H9 (cell line): Measurements from ENCODE around the gene DHRSX. TPM values are rescaled to one million over a fixed set of nuclear protein-coding genes. Genes with fewer than 3 reads are reported as not detected.
"Not testable (repeated sequence)": the region's sequence is repeated elsewhere in the genome, so short reads cannot be mapped to it uniquely, and the experiment has no call there.

Experiments
- DNase-seq: peaks from one replicate; pipeline ENCODE4 v3.0.0-alpha.2; 2017
- H2AFZ ChIP-seq: one replicate; pipeline ENCODE4 v1.6.1; 2013; ENCODE audit warnings: mild to moderate bottlenecking, low read length, control low read depth, moderate library complexity
- H2AK5ac ChIP-seq: 2 replicates; pipeline ENCODE4 v1.6.1; 2013; ENCODE audit warnings: low read length, control low read depth, mixed read lengths; ENCODE audit not compliant: insufficient read length
- H2BK120ac ChIP-seq: one replicate; pipeline ENCODE4 v1.6.1; 2013; ENCODE audit warnings: low read depth, mild to moderate bottlenecking, low read length, control low read depth, inconsistent platforms; ENCODE audit not compliant: poor library complexity, severe bottlenecking
- H2BK12ac ChIP-seq: 2 replicates; pipeline ENCODE4 v1.6.1; 2013; ENCODE audit warnings: low read length, control low read depth, mixed read lengths, low read depth; ENCODE audit not compliant: insufficient read length
- H2BK15ac ChIP-seq: 2 replicates; pipeline ENCODE4 v1.6.1; 2013; ENCODE audit warnings: low read depth, low read length, control low read depth
- H2BK20ac ChIP-seq: one replicate; pipeline ENCODE4 v1.6.1; 2013; ENCODE audit warnings: low read depth, mild to moderate bottlenecking, low read length, control low read depth, inconsistent platforms; ENCODE audit not compliant: poor library complexity, severe bottlenecking
- H2BK5ac ChIP-seq: 2 replicates; pipeline ENCODE4 v1.6.1; 2013; ENCODE audit warnings: low read length, control low read depth, mixed read lengths; ENCODE audit not compliant: insufficient read length
- H3K14ac ChIP-seq: 2 replicates; pipeline ENCODE4 v1.6.1; 2013; ENCODE audit warnings: low read length, control low read depth; ENCODE audit not compliant: insufficient read depth
- H3K18ac ChIP-seq: 2 replicates; pipeline ENCODE4 v1.6.1; 2013; ENCODE audit warnings: low read depth, mild to moderate bottlenecking, mixed read lengths, low read length, control low read depth; ENCODE audit not compliant: insufficient read length
- H3K23ac ChIP-seq: 2 replicates; pipeline ENCODE4 v1.6.1; 2013; ENCODE audit warnings: low read length, control low read depth, mixed read lengths, low read depth; ENCODE audit not compliant: insufficient read length
- H3K23me2 ChIP-seq: 2 replicates; pipeline ENCODE4 v1.6.1; 2013; ENCODE audit warnings: low read depth, mild to moderate bottlenecking, mixed read lengths, low read length, control low read depth; ENCODE audit not compliant: insufficient read length, poor library complexity, severe bottlenecking
- H3K27ac ChIP-seq: 2 replicates; pipeline ENCODE4 v1.5.1; 2013; ENCODE audit warnings: low read length, control low read depth, mixed read lengths, low read depth; ENCODE audit not compliant: insufficient read length
- H3K27me3 ChIP-seq: 2 replicates; pipeline ENCODE4 v1.6.1; 2013; ENCODE audit warnings: low read length, control low read depth, inconsistent platforms; ENCODE audit not compliant: insufficient read depth
- H3K4ac ChIP-seq: 2 replicates; pipeline ENCODE4 v1.6.1; 2013; ENCODE audit warnings: low read depth, mild to moderate bottlenecking, control low read depth, inconsistent platforms, low read length, moderate library complexity
- H3K4me1 ChIP-seq: 2 replicates; pipeline ENCODE4 v1.6.1; 2013; ENCODE audit warnings: low read length, control low read depth, inconsistent platforms; ENCODE audit not compliant: insufficient read depth
- H3K4me2 ChIP-seq: 2 replicates; pipeline ENCODE4 v1.6.1; 2013; ENCODE audit warnings: low read length, control low read depth, mixed read lengths; ENCODE audit not compliant: insufficient read length, insufficient read depth
- H3K56ac ChIP-seq: 2 replicates; pipeline ENCODE4 v1.6.1; 2013; ENCODE audit warnings: low read depth, mild to moderate bottlenecking, mixed read lengths, low read length, control low read depth; ENCODE audit not compliant: insufficient read length
- H3K79me1 ChIP-seq: 2 replicates; pipeline ENCODE4 v1.6.1; 2013; ENCODE audit warnings: low read depth, mild to moderate bottlenecking, moderate library complexity, low read length, control low read depth, inconsistent platforms; ENCODE audit not compliant: insufficient read depth, poor library complexity, severe bottlenecking
- H3K79me2 ChIP-seq: 2 replicates; pipeline ENCODE4 v1.6.1; 2013; ENCODE audit warnings: low read length, control low read depth, inconsistent platforms; ENCODE audit not compliant: insufficient read depth
- H3K9ac ChIP-seq: 2 replicates; pipeline ENCODE4 v1.6.1; 2013; ENCODE audit warnings: low read length, control low read depth, mixed read lengths; ENCODE audit not compliant: insufficient read length; ENCODE audit errors: extremely low read depth
- H3K9me3 ChIP-seq: one replicate; pipeline ENCODE4 v1.6.1; 2013; ENCODE audit warnings: low read depth, low read length, inconsistent platforms; ENCODE audit not compliant: control insufficient read depth
- H3T11ph ChIP-seq: one replicate; pipeline ENCODE4 v1.6.1; 2013; ENCODE audit warnings: mild to moderate bottlenecking, low read length, control low read depth, inconsistent platforms
- H4K20me1 ChIP-seq: one replicate; pipeline ENCODE4 v1.6.1; 2013; ENCODE audit not compliant: control insufficient read depth, insufficient read length, insufficient read depth
- H4K5ac ChIP-seq: 2 replicates; pipeline ENCODE4 v1.6.1; 2013; ENCODE audit warnings: low read depth, mild to moderate bottlenecking, mixed read lengths, low read length, control low read depth; ENCODE audit not compliant: insufficient read length
- H4K8ac ChIP-seq: replicated peaks from 2 replicates; pipeline ENCODE4 v1.6.1; 2013; ENCODE audit warnings: low read length, control low read depth, mixed read lengths, low read depth; ENCODE audit not compliant: insufficient read length
- H4K91ac ChIP-seq: 2 replicates; pipeline ENCODE4 v1.6.1; 2013; ENCODE audit warnings: low read depth, mild to moderate bottlenecking, moderate library complexity, mixed read lengths, low read length, control low read depth; ENCODE audit not compliant: insufficient read length
- H3K27ac Mint-ChIP-seq, 3 experiments: 2 replicates in 2 of 3; 3 replicates in 1 of 3; pipeline ENCODE4 v1.8.0; 2020 to 2021; ENCODE audit warnings: mixed read lengths in 3 of 3, mild to moderate bottlenecking in 1 of 3, moderate library complexity in 1 of 3
- H3K27me3 Mint-ChIP-seq: 2 replicates; pipeline ENCODE4 v1.8.0; 2021; ENCODE audit warnings: low read depth, mild to moderate bottlenecking, moderate library complexity, mixed read lengths
- H3K36me3 Mint-ChIP-seq, 3 experiments: 2 replicates in 2 of 3; 3 replicates in 1 of 3; pipeline ENCODE4 v1.8.0; 2020 to 2021; ENCODE audit warnings: low read depth in 3 of 3, mixed read lengths in 3 of 3; ENCODE audit not compliant: insufficient read depth in 1 of 3
- H3K4me1 Mint-ChIP-seq, 2 experiments: 2 replicates each; pipeline ENCODE4 v1.8.0; 2020; ENCODE audit warnings: mixed read lengths in 2 of 2
- H3K4me3 Mint-ChIP-seq, 2 experiments: 2 replicates in 1 of 2; 3 replicates in 1 of 2; pipeline ENCODE4 v1.8.0; 2020 to 2021; ENCODE audit warnings: mild to moderate bottlenecking in 2 of 2, mixed read lengths in 2 of 2, moderate library complexity in 1 of 2
- H3K9me3 Mint-ChIP-seq, 2 experiments: 2 replicates in 1 of 2; 3 replicates in 1 of 2; pipeline ENCODE4 v1.8.0; 2020; ENCODE audit warnings: mild to moderate bottlenecking in 2 of 2, mixed read lengths in 2 of 2, moderate library complexity in 1 of 2
- WGBS: extraction: QIAGEN DNeasy Blood & Tissue Kit; methylation state at CpG from one replicate; pipeline ENCODE4 v1.1.7; 2013; ENCODE audit warnings: missing lambda C conversion rate, low lambda C conversion rate, mixed read lengths; ENCODE audit not compliant: insufficient read length; ENCODE audit errors: extremely low coverage; 5-methylcytosine and 5-hydroxymethylcytosine counted together
- total RNA-seq: library from RNA; stranded (reverse); gene quantifications from 2 replicates; pipeline ENCODE4 v1.2.1, GENCODE V29; 2021
- TF ChIP-seq, protein P1 (sequence below): fragments of 200-600 bp; sonication (generic); conservative IDR thresholded peaks from 3 replicates; pipeline ENCODE4 v1.8.0; 2021; ENCODE audit warnings: antibody characterized with exemption, mild to moderate bottlenecking

Gene DHRSX
- total RNA-seq, 1 experiment from 2014 or later, result 44.0 TPM

DNA sequence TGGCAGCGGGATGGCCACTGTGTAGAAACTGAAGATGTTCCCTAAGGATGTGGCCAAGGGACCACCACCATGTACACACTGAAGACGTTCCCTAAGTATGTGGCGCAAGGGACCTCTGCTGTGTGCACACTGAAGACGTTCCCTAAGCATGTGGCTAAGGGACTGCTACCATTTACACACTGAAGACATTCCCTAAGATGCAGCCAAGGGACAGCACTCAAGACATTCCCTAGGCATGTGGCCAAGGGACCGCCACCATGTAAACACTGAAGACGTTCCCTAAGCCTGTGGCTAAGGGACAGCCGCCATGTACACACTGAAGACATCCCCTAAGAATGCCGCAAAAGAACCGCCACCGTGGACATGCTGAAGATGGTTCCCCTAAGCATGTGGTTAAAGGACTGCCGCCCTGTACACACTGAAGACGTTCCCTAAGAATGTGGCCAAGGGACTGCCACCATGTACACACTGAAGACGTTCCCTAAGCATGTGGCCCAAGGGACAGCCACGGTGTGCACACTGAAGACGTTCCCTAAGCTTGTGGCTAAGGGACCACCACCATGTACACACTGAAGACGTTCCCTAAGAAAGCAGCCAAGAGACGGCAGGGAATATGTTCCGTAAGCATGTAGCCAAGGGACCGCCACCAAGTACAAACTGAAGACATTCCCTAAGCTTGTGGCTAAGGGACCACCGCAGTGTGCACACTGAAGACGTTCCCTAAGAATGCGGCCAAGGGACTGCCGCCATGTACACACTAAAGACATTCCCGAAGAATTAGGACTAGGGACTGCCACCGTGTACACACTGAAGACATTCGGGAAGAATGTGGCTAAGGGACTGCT lies 43.3 kb downstream of the DHRSX start:
- H4K5ac ChIP-seq, result no peak overlapping the region
- no peak overlapping the region for H3K9ac ChIP-seq
- TF ChIP-seq, protein P1, sequence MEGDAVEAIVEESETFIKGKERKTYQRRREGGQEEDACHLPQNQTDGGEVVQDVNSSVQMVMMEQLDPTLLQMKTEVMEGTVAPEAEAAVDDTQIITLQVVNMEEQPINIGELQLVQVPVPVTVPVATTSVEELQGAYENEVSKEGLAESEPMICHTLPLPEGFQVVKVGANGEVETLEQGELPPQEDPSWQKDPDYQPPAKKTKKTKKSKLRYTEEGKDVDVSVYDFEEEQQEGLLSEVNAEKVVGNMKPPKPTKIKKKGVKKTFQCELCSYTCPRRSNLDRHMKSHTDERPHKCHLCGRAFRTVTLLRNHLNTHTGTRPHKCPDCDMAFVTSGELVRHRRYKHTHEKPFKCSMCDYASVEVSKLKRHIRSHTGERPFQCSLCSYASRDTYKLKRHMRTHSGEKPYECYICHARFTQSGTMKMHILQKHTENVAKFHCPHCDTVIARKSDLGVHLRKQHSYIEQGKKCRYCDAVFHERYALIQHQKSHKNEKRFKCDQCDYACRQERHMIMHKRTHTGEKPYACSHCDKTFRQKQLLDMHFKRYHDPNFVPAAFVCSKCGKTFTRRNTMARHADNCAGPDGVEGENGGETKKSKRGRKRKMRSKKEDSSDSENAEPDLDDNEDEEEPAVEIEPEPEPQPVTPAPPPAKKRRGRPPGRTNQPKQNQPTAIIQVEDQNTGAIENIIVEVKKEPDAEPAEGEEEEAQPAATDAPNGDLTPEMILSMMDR, result no peak
- H3K4ac ChIP-seq, result no peak overlapping the region
- H3K14ac ChIP-seq, result no peak overlapping the region
- H3K4me3 Mint-ChIP-seq, result no peak overlapping the region
- H3K9me3 Mint-ChIP-seq, result peaks cover 10 to 11% of the 10 kb centered on the region in 2 experiments
- no peak overlapping the region for H3K56ac ChIP-seq
- H3K23ac ChIP-seq, result no peak overlapping the region
- H2BK120ac ChIP-seq, result no peak overlapping the region
- no peak overlapping the region for H2BK12ac ChIP-seq
- no peak overlapping the region for H2BK20ac ChIP-seq
- H3T11ph ChIP-seq, result no peak overlapping the region
- no peaks in the 10 kb centered on the region for H3K27me3 ChIP-seq
- WGBS, result no CpG with 5 or more reads among the region's 26 CpGs
- H4K8ac ChIP-seq, result no peak overlapping the region
- no peaks in the 10 kb centered on the region for H3K79me1 ChIP-seq
- peaks cover 19 to 47% (median 29%) of the 10 kb centered on the region in 3 experiments for H3K36me3 Mint-ChIP-seq
- peak; percentile 69 for DNase-seq
- H4K20me1 ChIP-seq, result no peaks in the 10 kb centered on the region
- H2BK15ac ChIP-seq, result no peak overlapping the region
- peak overlapping the region; percentile 50 to 84 (median 68); a peak in 2 of 7 replicates for H3K27ac Mint-ChIP-seq
- no peaks in the 10 kb centered on the region for H3K9me3 ChIP-seq
- no peak overlapping the region for H3K27ac ChIP-seq
- no peak overlapping the region for H2AFZ ChIP-seq
- H2AK5ac ChIP-seq, result no peak overlapping the region
- H3K27me3 Mint-ChIP-seq, result no peaks in the 10 kb centered on the region
- H3K23me2 ChIP-seq, result no peaks in the 10 kb centered on the region
- no peaks in the 10 kb centered on the region; the same call in 1 of the 2 replicates for H3K4me1 ChIP-seq
- H3K79me2 ChIP-seq, result peaks cover 5% of the 10 kb centered on the region; the same call in 1 of the 2 replicates
- peaks cover 17 to 23% of the 10 kb centered on the region in 2 experiments for H3K4me1 Mint-ChIP-seq
- H3K4me2 ChIP-seq, result no peak overlapping the region
- no peak overlapping the region for H4K91ac ChIP-seq
- H2BK5ac ChIP-seq, result no peak overlapping the region
- no peak overlapping the region for H3K18ac ChIP-seq

DNA sequence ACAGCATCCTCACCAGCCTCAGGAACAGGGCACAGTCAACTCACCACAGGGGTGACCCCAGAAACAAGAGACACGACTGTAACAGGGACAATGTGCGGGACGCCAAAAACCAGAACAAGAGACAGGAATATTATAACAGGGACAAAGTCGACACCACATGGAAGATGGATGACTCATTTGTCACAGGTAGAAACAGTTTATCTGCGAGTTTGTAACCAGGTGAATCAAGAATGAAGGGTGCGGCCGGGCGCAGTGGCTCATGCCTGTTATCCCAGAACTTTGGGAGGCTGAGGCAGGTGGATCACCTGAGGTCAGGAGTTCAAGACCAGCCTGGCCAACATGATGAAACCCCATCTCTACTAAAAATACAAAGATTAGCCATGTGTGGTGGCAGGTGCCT lies 44.7 kb downstream of the DHRSX start:
- H3K27me3 Mint-ChIP-seq, H2AK5ac ChIP-seq, H2BK120ac ChIP-seq, H3K27ac ChIP-seq, H4K5ac ChIP-seq, H2BK15ac ChIP-seq, H3K79me1 ChIP-seq, H4K91ac ChIP-seq, H3K4ac ChIP-seq, H3K4me1 ChIP-seq, H3K18ac ChIP-seq, H3T11ph ChIP-seq, H3K56ac ChIP-seq, H3K9me3 ChIP-seq, H4K20me1 ChIP-seq, DNase-seq, H3K27me3 ChIP-seq, H2AFZ ChIP-seq, H3K4me2 ChIP-seq, H4K8ac ChIP-seq, H2BK20ac ChIP-seq, H3K4me3 Mint-ChIP-seq, H3K23me2 ChIP-seq, H2BK12ac ChIP-seq, H3K79me2 ChIP-seq, H2BK5ac ChIP-seq, H3K9ac ChIP-seq, H3K14ac ChIP-seq: not testable (repeated sequence)
- peaks cover 23 to 43% (median 29%) of the 10 kb centered on the region in 3 experiments for H3K36me3 Mint-ChIP-seq
- peaks cover 17 to 20% of the 10 kb centered on the region in 2 experiments for H3K4me1 Mint-ChIP-seq
- WGBS, result no CpG with 5 or more reads among the region's 8 CpGs
- peak overlapping the region; percentile 20 for H3K23ac ChIP-seq
- peaks cover 11 to 13% of the 10 kb centered on the region in 2 experiments for H3K9me3 Mint-ChIP-seq
- H3K27ac Mint-ChIP-seq, result peak overlapping the region in 2 of 3 experiments; percentile 12 to 82; a peak in 2 of 7 replicates
